ENCODE measurements around the gene SORCS2. TPM values are rescaled to one million over a fixed set of nuclear protein-coding genes. Genes with fewer than 3 reads are reported as not detected.

SORCS2 gene
- total RNA-seq, 1 donor from 2014 or later, result 13.8 TPM

GRCh38 chr4:7394681-7395451 lies 202.5 kb downstream of the SORCS2 start:
- peaks cover 2% of the 10 kb centered on the region for H3K9me3 Mint-ChIP-seq (ENCODE audit: unreplicated experiment)
- FAIRE-seq (no peak), DNase-seq (ENCODE audit: low read depth) (no peak)
- Histone ChIP-seq H3K9ac (ENCODE audit: low read length) (no peak overlapping the region), H3K4me3 (ENCODE audit: insufficient read depth, low read depth, low read length) (no peak overlapping the region), H3K4me1 (ENCODE audit: insufficient read depth, low read length) (peaks cover 36% of the 10 kb centered on the region), H2AFZ (ENCODE audit: low read depth, low read length) (no peak overlapping the region), H3K4me2 (ENCODE audit: low read length) (no peak overlapping the region), H3K9me3 (ENCODE audit: insufficient read depth, low read depth, low read length) (no peaks in the 10 kb centered on the region), H3K27ac (ENCODE audit: low read depth, low read length) (no peak overlapping the region), H3K27me3 (ENCODE audit: insufficient read depth, low read length) (peaks cover 3% of the 10 kb centered on the region), H4K20me1 (ENCODE audit: insufficient read depth, low read length) (peaks cover 20% of the 10 kb centered on the region), H3K36me3 (ENCODE audit: insufficient read depth, low read length) (no peaks in the 10 kb centered on the region), H3K79me2 (ENCODE audit: insufficient read depth, low read length) (no peaks in the 10 kb centered on the region)
- no peak overlapping the region for H3K27ac Mint-ChIP-seq (ENCODE audit: unreplicated experiment)
- H3K27me3 Mint-ChIP-seq (ENCODE audit: low read depth, unreplicated experiment), result peaks cover 9% of the 10 kb centered on the region
- no peak overlapping the region for H3K4me3 Mint-ChIP-seq (ENCODE audit: unreplicated experiment)
- TF ChIP-seq CTCF (IDR thresholded peaks at IDR 0.05; ENCODE audit: insufficient read depth, low read depth, low read length) (no peak), EZH2 (IDR thresholded peaks at IDR 0.05; ENCODE audit: insufficient read depth, low read length) (no peak)
- H3K36me3 Mint-ChIP-seq (ENCODE audit: low read depth, unreplicated experiment), result peaks cover 3% of the 10 kb centered on the region
- H3K4me1 Mint-ChIP-seq (ENCODE audit: low read depth, unreplicated experiment), result peaks cover 63% of the 10 kb centered on the region

GRCh38 chr4:7395645-7396044 lies 203.3 kb downstream of the SORCS2 start:
- Mint-ChIP-seq H3K36me3 (ENCODE audit: low read depth, unreplicated experiment) (peaks cover 2% of the 10 kb centered on the region), H3K4me3 (ENCODE audit: unreplicated experiment) (no peak overlapping the region), H3K27me3 (ENCODE audit: low read depth, unreplicated experiment) (peaks cover 5% of the 10 kb centered on the region), H3K9me3 (ENCODE audit: unreplicated experiment) (peaks cover 2% of the 10 kb centered on the region), H3K27ac (ENCODE audit: unreplicated experiment) (no peak overlapping the region), H3K4me1 (ENCODE audit: low read depth, unreplicated experiment) (peaks cover 57% of the 10 kb centered on the region)
- H3K4me2 ChIP-seq (ENCODE audit: low read length), result no peak overlapping the region
- H4K20me1 ChIP-seq (ENCODE audit: insufficient read depth, low read length), result peaks cover 14% of the 10 kb centered on the region
- H3K36me3 ChIP-seq (ENCODE audit: insufficient read depth, low read length), result no peaks in the 10 kb centered on the region
- no peak overlapping the region for H3K4me3 ChIP-seq (ENCODE audit: insufficient read depth, low read depth, low read length)
- H3K27me3 ChIP-seq (ENCODE audit: insufficient read depth, low read length), result peaks cover 3% of the 10 kb centered on the region
- H3K9me3 ChIP-seq (ENCODE audit: insufficient read depth, low read depth, low read length), result no peaks in the 10 kb centered on the region
- FAIRE-seq (no peak), DNase-seq (ENCODE audit: low read depth) (no peak)
- no peak overlapping the region for H2AFZ ChIP-seq (ENCODE audit: low read depth, low read length)
- H3K4me1 ChIP-seq (ENCODE audit: insufficient read depth, low read length), result peaks cover 36% of the 10 kb centered on the region
- no peak overlapping the region for H3K27ac ChIP-seq (ENCODE audit: low read depth, low read length)
- no peak overlapping the region for H3K9ac ChIP-seq (ENCODE audit: low read length)
- no peaks in the 10 kb centered on the region for H3K79me2 ChIP-seq (ENCODE audit: insufficient read depth, low read length)
- TF ChIP-seq CTCF (IDR thresholded peaks at IDR 0.05; ENCODE audit: insufficient read depth, low read depth, low read length), result no peak
- no peak for TF ChIP-seq EZH2 (IDR thresholded peaks at IDR 0.05; ENCODE audit: insufficient read depth, low read length)

Measured in astrocyte (in vitro differentiated cells and primary cell).